ENCODE data around the gene TUBGCP4.

DNA sequence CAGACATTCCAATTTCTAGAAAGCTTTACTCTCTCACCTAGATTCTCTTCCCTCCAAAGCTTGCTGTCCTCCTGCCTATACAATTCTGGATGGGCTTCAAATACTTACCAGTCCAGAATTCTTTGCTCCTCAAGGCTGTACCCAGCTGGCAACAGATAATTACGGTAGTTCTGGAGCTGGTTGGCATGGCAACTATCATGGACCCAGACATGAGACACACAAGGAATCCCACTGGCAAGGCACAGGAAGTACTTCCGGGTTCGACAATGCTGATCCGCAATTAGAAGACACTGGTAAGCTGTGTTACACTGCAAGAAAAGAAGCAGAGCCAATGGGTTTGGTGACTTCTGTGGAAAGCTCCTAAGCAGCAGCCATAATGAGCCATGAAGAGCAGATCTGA is 37.9 kb downstream of the TUBGCP4 start:
- TF ChIP-seq ESRRA (IDR thresholded peaks at IDR 0.05; ENCODE audit: borderline replicate concordance, low read depth): no peak
- TF ChIP-seq POLR2AphosphoS5 (IDR thresholded peaks at IDR 0.05; ENCODE audit: control insufficient read depth, insufficient read depth, low read depth, low read length): no peak
- TF ChIP-seq BRCA1 (IDR thresholded peaks at IDR 0.05): no peak
- no peak for TF ChIP-seq BRCA1 (CRISPR knock-in tag; IDR thresholded peaks at IDR 0.05)
- TF ChIP-seq, protein P1, sequence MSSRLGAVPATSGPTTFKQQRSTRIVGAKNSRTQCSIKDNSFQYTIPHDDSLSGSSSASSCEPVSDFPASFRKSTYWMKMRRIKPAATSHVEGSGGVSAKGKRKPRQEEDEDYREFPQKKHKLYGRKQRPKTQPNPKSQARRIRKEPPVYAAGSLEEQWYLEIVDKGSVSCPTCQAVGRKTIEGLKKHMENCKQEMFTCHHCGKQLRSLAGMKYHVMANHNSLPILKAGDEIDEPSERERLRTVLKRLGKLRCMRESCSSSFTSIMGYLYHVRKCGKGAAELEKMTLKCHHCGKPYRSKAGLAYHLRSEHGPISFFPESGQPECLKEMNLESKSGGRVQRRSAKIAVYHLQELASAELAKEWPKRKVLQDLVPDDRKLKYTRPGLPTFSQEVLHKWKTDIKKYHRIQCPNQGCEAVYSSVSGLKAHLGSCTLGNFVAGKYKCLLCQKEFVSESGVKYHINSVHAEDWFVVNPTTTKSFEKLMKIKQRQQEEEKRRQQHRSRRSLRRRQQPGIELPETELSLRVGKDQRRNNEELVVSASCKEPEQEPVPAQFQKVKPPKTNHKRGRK (tag; IDR thresholded peaks at IDR 0.05): no peak
- TF ChIP-seq, protein P2, sequence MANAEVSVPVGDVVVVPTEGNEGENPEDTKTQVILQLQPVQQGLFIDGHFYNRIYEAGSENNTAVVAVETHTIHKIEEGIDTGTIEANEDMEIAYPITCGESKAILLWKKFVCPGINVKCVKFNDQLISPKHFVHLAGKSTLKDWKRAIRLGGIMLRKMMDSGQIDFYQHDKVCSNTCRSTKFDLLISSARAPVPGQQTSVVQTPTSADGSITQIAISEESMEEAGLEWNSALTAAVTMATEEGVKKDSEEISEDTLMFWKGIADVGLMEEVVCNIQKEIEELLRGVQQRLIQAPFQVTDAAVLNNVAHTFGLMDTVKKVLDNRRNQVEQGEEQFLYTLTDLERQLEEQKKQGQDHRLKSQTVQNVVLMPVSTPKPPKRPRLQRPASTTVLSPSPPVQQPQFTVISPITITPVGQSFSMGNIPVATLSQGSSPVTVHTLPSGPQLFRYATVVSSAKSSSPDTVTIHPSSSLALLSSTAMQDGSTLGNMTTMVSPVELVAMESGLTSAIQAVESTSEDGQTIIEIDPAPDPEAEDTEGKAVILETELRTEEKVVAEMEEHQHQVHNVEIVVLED (CRISPR knock-in tag; IDR thresholded peaks at IDR 0.05): no peak

All from K562 (cell line).